ENCODE results near the gene EXOC6B.

Gene EXOC6B

DNA sequence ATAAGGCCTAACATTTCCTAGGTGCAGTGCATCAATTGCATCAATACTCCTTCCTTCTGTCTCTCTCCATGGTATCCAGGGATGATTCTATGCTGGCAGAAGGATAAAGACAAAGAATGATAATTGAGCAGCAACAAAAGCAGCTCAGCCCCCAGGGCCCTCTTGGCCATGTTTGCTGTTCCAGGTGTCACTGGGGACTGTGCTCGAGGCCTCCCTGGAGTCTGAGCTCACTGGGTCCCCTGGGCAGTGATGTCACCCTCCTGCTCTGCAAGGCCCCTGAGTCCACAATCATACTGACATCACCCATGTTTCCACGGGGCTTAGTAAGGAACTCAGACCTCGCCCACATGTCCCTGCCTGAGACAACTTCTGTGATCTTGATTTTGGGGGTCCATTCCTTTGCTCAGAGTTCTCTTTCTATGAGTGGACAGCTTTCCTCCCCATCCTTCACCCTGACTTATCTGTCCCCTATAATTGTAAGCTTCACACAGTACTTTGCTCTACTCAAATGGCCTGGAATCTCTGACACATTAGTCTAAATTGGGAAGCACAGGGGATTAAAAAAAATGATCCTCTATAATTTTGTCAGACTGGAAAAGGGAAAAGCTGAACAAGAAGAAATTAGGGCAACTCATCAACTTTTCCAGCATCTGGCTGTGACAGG lies 15.8 kb upstream of the EXOC6B start:
- Mint-ChIP-seq H3K27ac (no peak overlapping the region), H3K27me3 (peaks cover 14% of the 10 kb centered on the region), H3K4me3 (no peak overlapping the region)

GRCh38 chr2:72840066-72840465 lies 14.2 kb upstream of the EXOC6B start:
- Mint-ChIP-seq H3K9me3 (no peaks in the 10 kb centered on the region), H3K36me3 (ENCODE audit: low read depth) (no peaks in the 10 kb centered on the region), H3K4me3 (no peak overlapping the region), H3K4me1 (ENCODE audit: low read depth) (no peaks in the 10 kb centered on the region), H3K27ac (no peak overlapping the region), H3K27me3 (peaks cover 14% of the 10 kb centered on the region)

More for the DNA sequence above, 15.8 kb upstream of the EXOC6B start:
- Mint-ChIP-seq H3K9me3 (no peaks in the 10 kb centered on the region), H3K4me1 (ENCODE audit: low read depth) (no peaks in the 10 kb centered on the region), H3K36me3 (ENCODE audit: low read depth) (no peaks in the 10 kb centered on the region)

DNA sequence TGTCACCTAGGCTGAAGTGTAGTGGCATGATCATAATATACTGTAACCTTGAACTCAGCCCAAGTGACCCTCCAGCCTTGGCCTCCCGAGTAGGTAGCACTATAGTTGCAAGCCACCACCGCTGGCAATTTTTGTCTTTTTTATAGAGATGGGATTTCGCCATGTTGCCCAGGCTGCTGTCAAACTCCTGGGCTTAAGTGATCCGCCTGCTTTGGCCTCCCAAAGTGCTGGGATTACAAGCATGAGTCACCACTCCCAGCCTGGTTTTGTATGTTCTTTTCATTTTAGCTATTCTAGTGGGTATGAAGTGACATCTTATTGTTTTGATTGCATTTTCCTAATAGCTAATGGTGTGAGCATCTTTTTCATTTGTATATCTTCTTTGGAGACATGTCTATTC lies 11.3 kb upstream of the EXOC6B start:
- no peak overlapping the region for H3K27ac Mint-ChIP-seq
- no peaks in the 10 kb centered on the region for H3K36me3 Mint-ChIP-seq (ENCODE audit: low read depth)
- H3K9me3 Mint-ChIP-seq, result no peaks in the 10 kb centered on the region
- peaks cover 5% of the 10 kb centered on the region for H3K4me1 Mint-ChIP-seq (ENCODE audit: low read depth)
- no peak overlapping the region for H3K4me3 Mint-ChIP-seq
- H3K27me3 Mint-ChIP-seq, result peaks cover 14% of the 10 kb centered on the region

DNA sequence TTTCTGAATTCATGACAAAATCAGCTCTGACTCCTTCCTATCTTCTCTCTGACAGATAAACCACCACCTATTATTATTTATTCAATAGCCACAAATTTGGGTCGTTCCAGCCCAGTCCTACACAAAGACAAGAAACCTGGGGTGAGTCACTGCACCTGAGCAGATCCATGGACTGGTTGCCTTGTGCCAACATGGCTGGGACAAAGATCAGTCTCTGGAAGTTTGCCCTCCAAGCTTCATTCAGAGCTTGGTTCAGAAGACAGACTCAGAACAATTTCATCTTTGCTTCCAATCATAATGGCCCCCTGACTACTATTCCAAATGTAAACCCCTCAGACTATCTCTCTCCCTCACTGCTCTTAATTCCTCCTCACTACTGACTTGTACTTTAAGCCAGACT lies 9.6 kb upstream of the EXOC6B start:
- H3K9me3 Mint-ChIP-seq, result no peaks in the 10 kb centered on the region
- H3K4me1 Mint-ChIP-seq (ENCODE audit: low read depth), result peaks cover 5% of the 10 kb centered on the region
- H3K4me3 Mint-ChIP-seq, result no peak overlapping the region
- no peak overlapping the region for H3K27ac Mint-ChIP-seq
- H3K36me3 Mint-ChIP-seq (ENCODE audit: low read depth), result no peaks in the 10 kb centered on the region
- H3K27me3 Mint-ChIP-seq, result peaks cover 12% of the 10 kb centered on the region

DNA sequence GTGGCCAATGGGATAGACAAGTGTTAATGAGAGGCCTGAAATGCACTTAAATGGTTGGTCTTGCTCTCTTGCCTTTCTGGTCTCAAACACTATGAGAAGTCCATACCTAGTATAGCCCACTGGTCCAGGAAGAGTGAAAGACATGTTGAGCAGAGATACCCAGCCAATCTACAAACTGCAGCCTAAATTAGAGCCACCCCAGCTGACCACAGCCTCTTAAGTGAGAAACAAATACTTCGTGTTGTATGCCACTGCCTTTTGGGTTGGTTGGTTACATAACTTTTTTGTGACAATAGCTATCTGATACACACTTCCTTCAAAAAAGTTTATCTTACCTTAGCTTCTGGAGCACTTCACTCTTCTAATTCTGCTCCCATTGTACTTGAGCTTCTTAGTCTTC lies 8.8 kb upstream of the EXOC6B start:
- Mint-ChIP-seq H3K27me3 (peaks cover 7% of the 10 kb centered on the region), H3K4me3 (no peak overlapping the region), H3K27ac (no peak overlapping the region), H3K36me3 (ENCODE audit: low read depth) (no peaks in the 10 kb centered on the region), H3K9me3 (no peaks in the 10 kb centered on the region), H3K4me1 (ENCODE audit: low read depth) (peaks cover 5% of the 10 kb centered on the region)

DNA sequence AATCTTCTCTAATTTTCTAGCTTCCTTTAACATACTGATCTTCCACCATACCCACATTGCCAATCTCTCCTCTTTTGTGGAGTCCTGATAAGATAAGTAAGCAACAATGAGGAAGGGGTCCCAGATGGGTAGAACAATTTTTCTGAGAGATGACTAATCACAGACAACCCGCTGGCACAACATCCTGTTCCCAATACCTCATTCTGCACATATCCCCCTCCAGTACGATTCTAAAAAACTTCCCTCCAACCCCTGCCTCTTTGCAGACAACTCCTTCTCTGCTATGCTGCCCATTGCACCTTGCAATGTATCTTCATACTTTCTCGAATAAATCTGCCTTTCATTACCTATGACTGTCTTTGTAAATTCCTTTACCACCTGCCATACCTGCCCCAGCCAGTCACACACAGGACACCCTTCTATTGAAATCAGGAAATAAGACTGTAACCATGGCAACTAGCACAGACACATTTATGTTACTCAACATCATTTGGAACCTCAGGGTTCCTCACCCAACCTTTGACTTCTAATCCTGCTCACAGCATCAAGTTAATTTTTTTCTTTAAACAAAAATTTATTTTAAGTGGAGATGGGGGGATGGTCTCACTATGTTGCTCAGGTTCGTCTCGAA lies 7.4 kb upstream of the EXOC6B start:
- H3K4me1 Mint-ChIP-seq (ENCODE audit: low read depth), result peaks cover 5% of the 10 kb centered on the region
- H3K9me3 Mint-ChIP-seq, result no peaks in the 10 kb centered on the region
- no peak overlapping the region for H3K4me3 Mint-ChIP-seq
- no peaks in the 10 kb centered on the region for H3K36me3 Mint-ChIP-seq (ENCODE audit: low read depth)
- H3K27me3 Mint-ChIP-seq, result peaks cover 7% of the 10 kb centered on the region
- H3K27ac Mint-ChIP-seq, result no peak overlapping the region

DNA sequence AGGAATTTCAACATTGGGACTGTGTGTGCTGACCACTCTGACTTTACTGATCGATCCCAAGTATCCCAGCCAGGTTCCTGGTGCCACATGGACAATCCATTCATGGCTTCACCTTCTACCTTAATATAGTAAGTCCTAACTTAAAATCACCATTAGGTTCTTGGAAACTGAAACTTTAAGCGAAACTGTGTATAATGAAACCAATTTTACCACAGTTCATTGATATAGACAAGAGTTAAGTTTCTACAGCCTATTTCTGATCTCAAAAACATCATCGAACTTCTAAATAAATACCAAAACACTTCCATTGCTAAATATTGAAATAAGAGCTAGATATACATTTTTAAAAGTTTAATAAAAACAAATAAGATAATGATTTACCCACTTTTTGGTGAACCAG lies 4.4 kb upstream of the EXOC6B start:
- no peak overlapping the region for H3K27ac Mint-ChIP-seq
- no peaks in the 10 kb centered on the region for H3K36me3 Mint-ChIP-seq (ENCODE audit: low read depth)
- peaks cover 7% of the 10 kb centered on the region for H3K27me3 Mint-ChIP-seq
- H3K4me1 Mint-ChIP-seq (ENCODE audit: low read depth), result peaks cover 11% of the 10 kb centered on the region
- no peaks in the 10 kb centered on the region for H3K9me3 Mint-ChIP-seq
- H3K4me3 Mint-ChIP-seq, result no peak overlapping the region

GRCh38 chr2:72828840-72829507 lies 3.1 kb upstream of the EXOC6B start:
- Mint-ChIP-seq H3K4me3 (no peak overlapping the region), H3K27ac (no peak overlapping the region), H3K4me1 (ENCODE audit: low read depth) (peaks cover 24% of the 10 kb centered on the region), H3K27me3 (peaks cover 6% of the 10 kb centered on the region), H3K9me3 (no peaks in the 10 kb centered on the region), H3K36me3 (ENCODE audit: low read depth) (no peaks in the 10 kb centered on the region)

- Mint-ChIP-seq H3K36me3 (ENCODE audit: low read depth) (no peaks in the 10 kb centered on the region), H3K27me3 (peaks cover 3% of the 10 kb centered on the region), H3K27ac (no peak overlapping the region), H3K4me3 (no peak overlapping the region), H3K9me3 (no peaks in the 10 kb centered on the region), H3K4me1 (ENCODE audit: low read depth) (peaks cover 26% of the 10 kb centered on the region)
Measured at GRCh38 chr2:72827966-72828646, 2.3 kb upstream of the EXOC6B start.

DNA sequence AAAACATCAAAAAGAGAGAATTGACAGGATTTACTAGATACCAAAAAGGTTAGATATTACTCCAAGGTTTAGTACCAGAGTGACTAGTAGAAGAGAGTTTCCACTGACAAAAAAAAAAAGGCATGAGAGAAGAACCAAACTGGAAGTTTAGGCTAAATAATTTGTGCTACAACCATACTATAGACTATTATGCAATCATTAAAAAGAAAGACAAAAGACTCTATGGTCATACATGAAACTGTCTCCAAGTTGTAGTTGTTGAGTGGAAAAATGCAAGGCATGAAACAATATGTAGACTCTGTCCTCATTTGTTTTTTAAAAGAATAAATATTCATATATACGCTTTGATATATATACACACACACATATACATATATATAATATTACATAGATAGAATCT lies 1.7 kb upstream of the EXOC6B start:
- Mint-ChIP-seq H3K9me3 (no peaks in the 10 kb centered on the region), H3K4me1 (ENCODE audit: low read depth) (peaks cover 30% of the 10 kb centered on the region), H3K4me3 (no peak overlapping the region), H3K36me3 (ENCODE audit: low read depth) (peaks cover 4% of the 10 kb centered on the region), H3K27me3 (peaks cover 3% of the 10 kb centered on the region), H3K27ac (no peak overlapping the region)

GRCh38 chr2:72826156-72826477 lies 284 bp upstream of the EXOC6B start:
- Mint-ChIP-seq H3K36me3 (ENCODE audit: low read depth) (peaks cover 6% of the 10 kb centered on the region), H3K27me3 (peaks cover 3% of the 10 kb centered on the region), H3K27ac (no peak overlapping the region), H3K9me3 (no peaks in the 10 kb centered on the region), H3K4me3 (peak overlapping the region; percentile 97), H3K4me1 (ENCODE audit: low read depth) (peaks cover 42% of the 10 kb centered on the region)

GRCh38 chr2:72824224-72824842 lies 1.5 kb downstream of the EXOC6B start:
- Mint-ChIP-seq H3K27ac (peak overlapping the region; percentile 50), H3K27me3 (no peaks in the 10 kb centered on the region), H3K9me3 (no peaks in the 10 kb centered on the region), H3K36me3 (ENCODE audit: low read depth) (peaks cover 9% of the 10 kb centered on the region), H3K4me1 (ENCODE audit: low read depth) (peaks cover 45% of the 10 kb centered on the region), H3K4me3 (peak overlapping the region; percentile 97)

- peaks cover 9% of the 10 kb centered on the region for H3K36me3 Mint-ChIP-seq (ENCODE audit: low read depth)
- H3K4me3 Mint-ChIP-seq, result no peak overlapping the region
- H3K27me3 Mint-ChIP-seq, result no peaks in the 10 kb centered on the region
- no peak overlapping the region for H3K27ac Mint-ChIP-seq
- H3K4me1 Mint-ChIP-seq (ENCODE audit: low read depth), result peaks cover 45% of the 10 kb centered on the region
- H3K9me3 Mint-ChIP-seq, result no peaks in the 10 kb centered on the region
Measured at GRCh38 chr2:72822794-72823193, 3.0 kb downstream of the EXOC6B start.

DNA sequence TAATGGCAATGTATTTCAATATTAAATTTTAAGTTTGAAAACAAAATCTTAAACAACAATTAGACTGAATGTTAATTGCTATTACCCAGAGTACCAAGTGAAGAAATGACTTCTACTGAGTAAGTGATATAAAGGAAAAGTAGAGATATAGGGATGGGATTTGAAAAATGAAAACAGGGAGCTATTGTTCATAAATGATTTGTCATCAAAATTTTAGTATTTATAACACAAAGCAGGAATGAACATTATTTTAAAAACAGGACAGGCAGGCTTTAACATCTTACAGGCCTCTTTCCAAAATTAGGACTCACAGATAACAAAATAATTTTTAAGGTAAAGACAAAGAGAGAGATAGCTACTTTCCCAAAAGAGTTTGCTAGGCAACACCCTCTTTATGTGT lies 3.9 kb downstream of the EXOC6B start:
- Mint-ChIP-seq H3K4me3 (no peak overlapping the region), H3K27me3 (no peaks in the 10 kb centered on the region), H3K36me3 (ENCODE audit: low read depth) (peaks cover 9% of the 10 kb centered on the region), H3K27ac (no peak overlapping the region), H3K4me1 (ENCODE audit: low read depth) (peaks cover 45% of the 10 kb centered on the region), H3K9me3 (no peaks in the 10 kb centered on the region)

DNA sequence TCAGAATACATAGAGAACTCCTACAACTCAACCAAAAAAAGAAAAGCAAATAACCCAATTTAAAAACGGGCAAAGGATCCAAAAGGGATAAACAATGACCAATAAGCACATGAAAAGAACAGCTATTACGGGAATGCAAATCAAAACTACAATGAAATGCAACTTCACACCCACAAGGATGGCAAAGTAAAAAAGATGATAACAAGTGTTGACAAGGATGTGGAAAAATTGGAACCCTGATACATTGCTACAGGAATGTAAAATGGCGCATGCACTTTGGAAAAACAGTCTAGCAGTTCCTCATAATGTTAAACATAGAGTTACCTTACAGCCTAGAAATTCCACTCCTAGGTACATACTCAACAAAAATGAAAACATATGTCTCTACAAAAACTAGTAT lies 4.7 kb downstream of the EXOC6B start:
- no peak overlapping the region for H3K4me3 Mint-ChIP-seq
- no peak overlapping the region for H3K27ac Mint-ChIP-seq
- H3K4me1 Mint-ChIP-seq (ENCODE audit: low read depth), result peaks cover 44% of the 10 kb centered on the region
- no peaks in the 10 kb centered on the region for H3K9me3 Mint-ChIP-seq
- H3K36me3 Mint-ChIP-seq (ENCODE audit: low read depth), result peaks cover 9% of the 10 kb centered on the region
- no peaks in the 10 kb centered on the region for H3K27me3 Mint-ChIP-seq
